HepG2 (cell line): Measurements from ENCODE around the gene GSK3A. TPM values are rescaled to one million over a fixed set of nuclear protein-coding genes. Genes with fewer than 3 reads are reported as not detected.
A peak's percentile ranks its signal among the peaks of the same experiment; 100 is the strongest.

Experiments used
- BORCS8-MEF2B ChIP-seq: sonication (generic); formaldehyde crosslinking; IDR thresholded peaks from 2 replicates; pipeline ENCODE4 v1.8.0; 2022; ENCODE audit warnings: mild to moderate bottlenecking, missing genetic modification reagents
- HMG20A ChIP-seq: IDR thresholded peaks from 2 replicates; pipeline ENCODE4 v1.6.1; 2016; ENCODE audit warnings: borderline replicate concordance
- HOMEZ ChIP-seq: IDR thresholded peaks from 2 replicates; pipeline ENCODE4 v1.6.1; 2016; ENCODE audit warnings: low read depth
- SP140L ChIP-seq: sonication (generic); formaldehyde crosslinking; IDR thresholded peaks from 2 replicates; pipeline ENCODE4 v1.4.0; 2020; ENCODE audit warnings: missing genetic modification reagents, borderline replicate concordance
- THYN1 ChIP-seq: sonication (generic); formaldehyde crosslinking; IDR thresholded peaks from 2 replicates; pipeline ENCODE4 v1.8.1; 2023; ENCODE audit warnings: low read depth, mild to moderate bottlenecking, moderate library complexity, missing genetic modification reagents, borderline replicate concordance
- ZBTB26 ChIP-seq: IDR thresholded peaks from 2 replicates; pipeline ENCODE4 v1.6.1; 2016; ENCODE audit warnings: missing compliant biosample characterization, missing genetic modification reagents, borderline replicate concordance
- ZNF10 ChIP-seq: sonication (generic); formaldehyde crosslinking; IDR thresholded peaks from 2 replicates; pipeline ENCODE4 v1.4.0; 2020; ENCODE audit warnings: mild to moderate bottlenecking, low read depth, missing genetic modification reagents, borderline replicate concordance
- ZNF367 ChIP-seq: sonication (generic); formaldehyde crosslinking; IDR thresholded peaks from 2 replicates; pipeline ENCODE4 v1.4.0; 2020; ENCODE audit warnings: missing genetic modification reagents, borderline replicate concordance
- ZNF407 ChIP-seq: sonication (generic); formaldehyde crosslinking; IDR thresholded peaks from one replicate; pipeline ENCODE4 v1.5.1; 2020; ENCODE audit warnings: mild to moderate bottlenecking, missing genetic modification reagents; ENCODE audit errors: not compliant biosample characterization
- ZNF451 ChIP-seq: sonication (generic); formaldehyde crosslinking; IDR thresholded peaks from 2 replicates; pipeline ENCODE4 v1.5.0; 2020; ENCODE audit warnings: mild to moderate bottlenecking, missing genetic modification reagents
- ZNF552 ChIP-seq: sonication (generic); formaldehyde crosslinking; IDR thresholded peaks from 2 replicates; pipeline ENCODE4 v1.9.0; 2022; ENCODE audit warnings: missing genetic modification reagents, mild to moderate bottlenecking, borderline replicate concordance
- ZNF800 ChIP-seq: sonication (generic); formaldehyde crosslinking; IDR thresholded peaks from 2 replicates; pipeline ENCODE4 v1.4.0; 2020; ENCODE audit warnings: missing genetic modification reagents
- ZSCAN12 ChIP-seq: sonication (generic); formaldehyde crosslinking; IDR thresholded peaks from 2 replicates; pipeline ENCODE4 v1.9.0; 2021; ENCODE audit warnings: mild to moderate bottlenecking, missing genetic modification reagents
- polyA plus RNA-seq, 8 experiments: library from polyadenylated mRNA; depleted of rRNA in 3 of 8; stranded (reverse) in 7 of 8; unstranded in 1 of 8; fragments of >200 nt; fragmentation: Illumina TruSeq in 4 of 8; extraction: Trizol in 4 of 8; gene quantifications; 2 replicates each; pipeline versions ENCODE4 v1.2.1 to v1.2.3, GENCODE V29; 2011 to 2016; ENCODE audit warnings: low read depth in 4 of 8, missing spikeins in 1 of 8, mixed read lengths in 1 of 8; ENCODE audit not compliant: insufficient read depth in 1 of 8
- total RNA-seq, 5 experiments: library from RNA; depleted of rRNA; stranded (reverse); fragments of >200 nt; fragmentation: Illumina TruSeq; extraction: Trizol; gene quantifications; 2 replicates each; pipeline ENCODE4 v1.2.3, GENCODE V29; 2016; ENCODE audit warnings: low read depth in 1 of 5

GSK3A gene
- total and polyA plus RNA-seq, 2 of the 13 experiments (the other 11 are each of a cell fraction or from before 2014, with no cell fraction given) = 16.9 to 52.5 TPM

GRCh38 chr19:42281827-42282762 is 39.7 kb upstream of the GSK3A start (continued):
- TF ChIP-seq ZNF800 (CRISPR knock-in tag) (no peak), HOMEZ (CRISPR knock-in tag) (no peak), HMG20A (CRISPR knock-in tag) (no peak), BORCS8-MEF2B (CRISPR knock-in tag) (no peak), ZNF367 (CRISPR knock-in tag) (no peak), SP140L (CRISPR knock-in tag) (no peak), ZNF10 (CRISPR knock-in tag) (no peak), ZNF407 (CRISPR knock-in tag) (no peak), ZBTB26 (no peak), ZNF451 (CRISPR knock-in tag) (0 out of 2 replicates have a peak, but pooled peaks have one; percentile 15), ZNF552 (no peak), THYN1 (CRISPR knock-in tag) (no peak), ZSCAN12 (no peak)
